Endometrial microvascular endothelial cells (primary cell): Measurements from ENCODE around the gene LSS. TPM values are rescaled to one million over a fixed set of nuclear protein-coding genes. Genes with fewer than 3 reads are reported as not detected.
"Not testable (repeated sequence)": the region's sequence is repeated elsewhere in the genome, so short reads cannot be mapped to it uniquely, and the experiment has no call there.

Source experiments
- in situ Hi-C: cut with HindIII; loops from 2 replicates; pipeline ENCODE4 v1.10.0; 2017; ENCODE audit warnings: low sequenced_read_pairs, low pct_unique_long_range_greater_than_20kb; ENCODE audit errors: inconsistent ontology term
- total RNA-seq: library from RNA; depleted of rRNA; stranded (reverse); fragments of >200 nt; gene quantifications from one replicate; pipeline ENCODE4 v1.2.3, GENCODE V29; 2015; ENCODE audit errors: inconsistent ontology term

Gene LSS
- total RNA-seq, 1 donor from 2014 or later: 57.2 TPM

- in situ Hi-C loops: no loop called here
These were observed 19.5 kb downstream of the LSS start for GRCh38 chr21:46208761-46209721.

- in situ Hi-C loops: no loop called here
These were observed 20.5 kb downstream of the LSS start for GRCh38 chr21:46207920-46208591.

- in situ Hi-C loops: no loop called here
These were observed 21.3 kb downstream of the LSS start for GRCh38 chr21:46207006-46207919.

- in situ Hi-C loops: no loop called here
These were observed 22.2 kb downstream of the LSS start for GRCh38 chr21:46206163-46207005.

GRCh38 chr21:46205766-46206162 lies 22.8 kb downstream of the LSS start:
- in situ Hi-C loops: no loop called here

GRCh38 chr21:46205166-46205565 lies 23.4 kb downstream of the LSS start:
- in situ Hi-C loops: no loop called here

- in situ Hi-C loops: no loop called here
These were observed 25.4 kb downstream of the LSS start for GRCh38 chr21:46203203-46203600.

GRCh38 chr21:46202592-46203202 lies 25.9 kb downstream of the LSS start:
- in situ Hi-C loops: no loop called here

GRCh38 chr21:46200877-46201803 lies 27.4 kb downstream of the LSS start:
- in situ Hi-C loops: not testable (repeated sequence)

GRCh38 chr21:46199436-46200373 lies 28.9 kb downstream of the LSS start:
- in situ Hi-C loops: no loop called here

- in situ Hi-C loops: no loop called here
These were observed 31.8 kb downstream of the LSS start for GRCh38 chr21:46196733-46197132.

GRCh38 chr21:46195595-46196195 lies 32.9 kb downstream of the LSS start:
- in situ Hi-C loops: no loop called here

- in situ Hi-C loops: no loop called here
These were observed 33.9 kb downstream of the LSS start for GRCh38 chr21:46194374-46195334.

- in situ Hi-C loops: no loop called here
These were observed 34.7 kb downstream of the LSS start for GRCh38 chr21:46193829-46194373.
